Trophoblast cell (in vitro differentiated cells and primary cell): ENCODE data around the gene DSE.

Experiments used
- DNase-seq, 2 donors: peaks; one replicate each; pipeline ENCODE4 v3.0.0-alpha.2; 2016
- H2AFZ ChIP-seq: 2 replicates; pipeline ENCODE4 v1.6.1; 2013; ENCODE audit warnings: low read length, moderate library complexity, mild to moderate bottlenecking; ENCODE audit not compliant: insufficient read depth, poor library complexity
- H2AK5ac ChIP-seq: 2 replicates; pipeline ENCODE4 v1.6.1; 2013; ENCODE audit warnings: mild to moderate bottlenecking, low read length
- H2BK120ac ChIP-seq: 2 replicates; pipeline ENCODE4 v1.6.1; 2013; ENCODE audit warnings: low read length, mild to moderate bottlenecking, moderate library complexity; ENCODE audit not compliant: insufficient read depth, poor library complexity
- H2BK12ac ChIP-seq: 2 replicates; pipeline ENCODE4 v1.6.1; 2013; ENCODE audit warnings: mild to moderate bottlenecking, low read length, moderate library complexity
- H2BK5ac ChIP-seq: 2 replicates; pipeline ENCODE4 v1.6.1; 2013; ENCODE audit warnings: low read length, low read depth, moderate library complexity, mild to moderate bottlenecking; ENCODE audit not compliant: poor library complexity
- H3K14ac ChIP-seq: 2 replicates; pipeline ENCODE4 v1.6.1; 2013; ENCODE audit warnings: mild to moderate bottlenecking, low read length
- H3K18ac ChIP-seq: 2 replicates; pipeline ENCODE4 v1.6.1; 2013; ENCODE audit warnings: mild to moderate bottlenecking, low read length
- H3K23ac ChIP-seq: 2 replicates; pipeline ENCODE4 v1.6.1; 2013; ENCODE audit warnings: low read length
- H3K27ac ChIP-seq: 2 replicates; pipeline ENCODE4 v1.5.1; 2013; ENCODE audit warnings: low read depth, mild to moderate bottlenecking, inconsistent platforms, low read length, moderate library complexity
- H3K27me3 ChIP-seq: 2 replicates; pipeline ENCODE4 v1.6.1; 2013; ENCODE audit warnings: inconsistent platforms, mild to moderate bottlenecking, low read length, moderate library complexity; ENCODE audit not compliant: insufficient read depth
- H3K36me3 ChIP-seq, 2 experiments: 1 replicate in 1 of 2; 2 replicates in 1 of 2; pipeline ENCODE4 v1.6.1; 2013; ENCODE audit warnings: low read length in 2 of 2, mild to moderate bottlenecking in 2 of 2, moderate library complexity in 1 of 2; ENCODE audit not compliant: insufficient read depth in 2 of 2, control insufficient read depth in 1 of 2
- H3K4ac ChIP-seq: 2 replicates; pipeline ENCODE4 v1.6.1; 2013; ENCODE audit warnings: low read depth, mild to moderate bottlenecking, low read length, moderate library complexity
- H3K4me1 ChIP-seq, 2 experiments: 1 replicate in 1 of 2; 2 replicates in 1 of 2; pipeline ENCODE4 v1.6.1; 2013; ENCODE audit warnings: low read length in 2 of 2, mild to moderate bottlenecking in 2 of 2, moderate library complexity in 1 of 2; ENCODE audit not compliant: insufficient read depth in 2 of 2, control insufficient read depth in 1 of 2
- H3K4me2 ChIP-seq: 2 replicates; pipeline ENCODE4 v1.6.1; 2013; ENCODE audit warnings: inconsistent platforms, mild to moderate bottlenecking, low read length, moderate library complexity
- H3K4me3 ChIP-seq: 2 replicates; pipeline ENCODE4 v1.5.1; 2013; ENCODE audit warnings: mild to moderate bottlenecking, low read depth, low read length, inconsistent platforms
- H3K79me1 ChIP-seq: one replicate; pipeline ENCODE4 v1.6.1; 2013; ENCODE audit warnings: low read length
- H3K79me2 ChIP-seq: 2 replicates; pipeline ENCODE4 v1.6.1; 2013; ENCODE audit warnings: low read length, mild to moderate bottlenecking; ENCODE audit not compliant: control insufficient read depth, insufficient read depth, poor library complexity
- H3K9ac ChIP-seq: 2 replicates; pipeline ENCODE4 v1.6.1; 2013; ENCODE audit warnings: mild to moderate bottlenecking, low read length
- H3K9me3 ChIP-seq: 2 replicates; pipeline ENCODE4 v1.6.1; 2013; ENCODE audit warnings: low read depth, mild to moderate bottlenecking, control low read depth, inconsistent platforms, low read length; ENCODE audit not compliant: insufficient read depth
- H4K12ac ChIP-seq: 2 replicates; pipeline ENCODE4 v1.6.1; 2013; ENCODE audit warnings: low read depth, mild to moderate bottlenecking, low read length, moderate library complexity
- H4K8ac ChIP-seq: 2 replicates; pipeline ENCODE4 v1.6.1; 2013; ENCODE audit warnings: low read depth, mild to moderate bottlenecking, low read length, moderate library complexity
- H4K91ac ChIP-seq: one replicate; pipeline ENCODE4 v1.6.1; 2013; ENCODE audit warnings: low read depth, mild to moderate bottlenecking, low read length, moderate library complexity
- WGBS: extraction: QIAGEN DNeasy Blood & Tissue Kit; methylation state at CpG from one replicate; pipeline ENCODE4 v1.1.7; 2013; ENCODE audit warnings: missing lambda C conversion rate; ENCODE audit not compliant: insufficient read length, insufficient coverage; ENCODE audit errors: extremely low coverage; 5-methylcytosine and 5-hydroxymethylcytosine counted together

Gene DSE

GRCh38 chr6:116402108-116402937 lies 31.6 kb downstream of the DSE start:
- Histone ChIP-seq H3K36me3 (peaks cover 4 to 5% of the 10 kb centered on the region in 2 experiments), H3K79me1 (peaks cover 6% of the 10 kb centered on the region), H3K27me3 (no peaks in the 10 kb centered on the region), H2AK5ac (no peak overlapping the region), H3K14ac (no peak overlapping the region), H2BK120ac (no peak overlapping the region), H2BK12ac (no peak overlapping the region), H2AFZ (no peak overlapping the region), H3K4me3 (no peak overlapping the region), H4K8ac (no peak overlapping the region), H4K91ac (no peak overlapping the region), H4K12ac (no peak overlapping the region), H3K4me2 (no peak overlapping the region), H2BK5ac (no peak overlapping the region), H3K18ac (no peak overlapping the region), H3K79me2 (peaks cover 2% of the 10 kb centered on the region), H3K27ac (no peak overlapping the region), H3K4me1 (peaks cover 8 to 11% of the 10 kb centered on the region in 2 experiments), H3K4ac (no peak overlapping the region), H3K9ac (no peak overlapping the region), H3K23ac (no peak overlapping the region), H3K9me3 (no peaks in the 10 kb centered on the region)
- DNase-seq, result no peak
- no CpG with 5 or more reads among the region's 2 CpGs for WGBS

GRCh38 chr6:116403205-116403604 lies 32.5 kb downstream of the DSE start:
- Histone ChIP-seq H4K12ac (no peak overlapping the region), H3K4me1 (peaks cover 7 to 11% of the 10 kb centered on the region in 2 experiments), H3K4me3 (no peak overlapping the region), H3K79me2 (peaks cover 2% of the 10 kb centered on the region), H3K27me3 (no peaks in the 10 kb centered on the region), H3K4ac (no peak overlapping the region), H2AK5ac (no peak overlapping the region), H3K14ac (no peak overlapping the region), H2BK120ac (no peak overlapping the region), H4K8ac (no peak overlapping the region), H2BK5ac (no peak overlapping the region), H3K36me3 (peaks cover 4 to 5% of the 10 kb centered on the region in 2 experiments), H3K9ac (no peak overlapping the region), H3K9me3 (no peaks in the 10 kb centered on the region), H3K27ac (no peak overlapping the region), H2AFZ (no peak overlapping the region), H4K91ac (no peak overlapping the region), H3K18ac (no peak overlapping the region), H3K23ac (no peak overlapping the region), H3K79me1 (peaks cover 6% of the 10 kb centered on the region), H3K4me2 (no peak overlapping the region), H2BK12ac (no peak overlapping the region)
- no CpG with 5 or more reads among the region's 1 CpG for WGBS
- DNase-seq, result no peak

GRCh38 chr6:116404696-116405095 lies 33.9 kb downstream of the DSE start:
- Histone ChIP-seq H3K9me3 (no peaks in the 10 kb centered on the region), H3K27ac (no peak overlapping the region), H3K79me2 (no peaks in the 10 kb centered on the region), H2BK5ac (no peak overlapping the region), H3K4me2 (no peak overlapping the region), H3K4me1 (peaks cover 3 to 4% of the 10 kb centered on the region in 2 experiments), H3K4ac (no peak overlapping the region), H3K4me3 (no peak overlapping the region), H3K79me1 (no peaks in the 10 kb centered on the region), H4K91ac (no peak overlapping the region), H3K9ac (no peak overlapping the region), H3K27me3 (no peaks in the 10 kb centered on the region), H2BK12ac (no peak overlapping the region), H2AFZ (no peak overlapping the region), H4K12ac (no peak overlapping the region), H2BK120ac (no peak overlapping the region), H2AK5ac (no peak overlapping the region), H4K8ac (no peak overlapping the region), H3K36me3 (no peaks in the 10 kb centered on the region), H3K23ac (no peak overlapping the region), H3K14ac (no peak overlapping the region), H3K18ac (no peak overlapping the region)
- no CpG with 5 or more reads among the region's 3 CpGs for WGBS
- DNase-seq, result no peak

GRCh38 chr6:116405138-116405537 lies 34.4 kb downstream of the DSE start:
- H2BK5ac ChIP-seq, result no peak overlapping the region
- no peak overlapping the region for H3K9ac ChIP-seq
- H3K23ac ChIP-seq, result no peak overlapping the region
- H4K12ac ChIP-seq, result no peak overlapping the region
- no peak overlapping the region for H3K4me2 ChIP-seq
- no peak overlapping the region for H2BK12ac ChIP-seq
- peaks cover 1% of the 10 kb centered on the region in 2 experiments for H3K36me3 ChIP-seq
- no peak for DNase-seq
- H2AK5ac ChIP-seq, result no peak overlapping the region
- H3K27me3 ChIP-seq, result no peaks in the 10 kb centered on the region
- no peaks in the 10 kb centered on the region for H3K9me3 ChIP-seq
- H3K4me1 ChIP-seq, result peaks cover 3 to 4% of the 10 kb centered on the region in 2 experiments
- WGBS, result no CpG with 5 or more reads among the region's 5 CpGs
- H2BK120ac ChIP-seq, result no peak overlapping the region
- H2AFZ ChIP-seq, result no peak overlapping the region
- no peak overlapping the region for H4K8ac ChIP-seq
- H3K4me3 ChIP-seq, result no peak overlapping the region
- H3K18ac ChIP-seq, result no peak overlapping the region
- no peaks in the 10 kb centered on the region for H3K79me1 ChIP-seq
- no peak overlapping the region for H3K4ac ChIP-seq
- H3K14ac ChIP-seq, result no peak overlapping the region
- H3K79me2 ChIP-seq, result peaks cover under 1% of the 10 kb centered on the region
- H3K27ac ChIP-seq, result no peak overlapping the region
- no peak overlapping the region for H4K91ac ChIP-seq
